NAMALWA (cell line): ENCODE measurements around the gene LRRC74A.

ENCODE experiments used
- DNase-seq: peaks from one replicate; pipeline ENCODE4 v3.0.0-alpha.2; 2015; ENCODE audit warnings: low spot score

Gene LRRC74A

DNA sequence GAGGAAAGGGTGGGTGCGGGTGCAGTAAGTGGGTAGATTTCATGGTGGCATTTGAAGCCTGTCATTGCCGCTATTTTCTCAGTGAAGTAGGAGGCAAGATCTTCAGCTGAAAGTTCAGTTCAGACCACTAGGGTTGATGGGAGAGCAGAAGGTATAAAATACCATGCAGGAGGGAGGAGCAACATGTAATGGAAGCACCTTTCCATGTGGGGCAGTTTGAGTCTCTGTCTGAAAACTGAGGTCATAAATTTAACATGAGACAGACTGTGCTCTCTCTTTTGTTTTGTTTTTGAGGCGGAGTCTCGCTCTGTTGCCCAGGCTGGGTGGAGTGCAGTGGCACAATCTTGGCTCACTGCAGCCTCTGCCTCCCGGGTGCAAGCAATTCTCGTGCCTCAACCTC is 22.7 kb downstream of the LRRC74A start:
- peak; percentile 58 for DNase-seq

GRCh38 chr14:76855066-76855465 is 28.9 kb downstream of the LRRC74A start:
- DNase-seq, result no peak

- no peak for DNase-seq
Measured at GRCh38 chr14:76856769-76857168, 30.6 kb downstream of the LRRC74A start.

DNA sequence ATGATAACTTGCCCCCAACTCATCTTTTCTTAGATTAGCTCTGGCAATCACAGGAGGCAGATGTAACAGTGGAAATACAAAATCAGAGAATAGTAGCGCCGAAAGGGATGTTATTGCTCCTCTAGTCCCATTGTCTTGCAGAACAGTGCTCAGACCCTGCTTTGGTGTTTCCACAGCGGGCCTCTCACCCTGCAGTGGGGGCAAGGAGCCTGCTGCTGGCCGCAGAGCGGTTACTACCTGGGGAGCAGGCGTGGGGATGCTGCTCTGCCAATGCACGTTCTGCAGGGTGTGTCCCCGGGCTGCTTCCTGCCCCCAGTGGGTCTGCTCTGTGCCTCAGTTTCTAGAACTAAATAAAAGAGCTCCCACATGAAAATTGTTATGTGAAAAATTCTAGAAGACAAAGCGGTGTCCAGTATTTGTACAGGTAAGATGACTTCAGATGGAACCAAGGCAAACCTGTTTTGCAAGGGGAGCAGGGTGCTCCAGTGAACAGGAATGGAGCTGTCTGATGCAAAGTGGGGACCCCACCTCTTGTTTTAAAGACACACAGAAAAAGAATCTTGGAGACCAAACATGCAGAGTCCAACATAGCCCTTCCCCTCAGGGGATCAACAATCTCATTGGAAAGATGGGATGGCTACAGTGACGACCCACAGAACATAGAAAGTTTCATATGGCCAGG is 35.5 kb downstream of the LRRC74A start:
- no peak for DNase-seq

DNA sequence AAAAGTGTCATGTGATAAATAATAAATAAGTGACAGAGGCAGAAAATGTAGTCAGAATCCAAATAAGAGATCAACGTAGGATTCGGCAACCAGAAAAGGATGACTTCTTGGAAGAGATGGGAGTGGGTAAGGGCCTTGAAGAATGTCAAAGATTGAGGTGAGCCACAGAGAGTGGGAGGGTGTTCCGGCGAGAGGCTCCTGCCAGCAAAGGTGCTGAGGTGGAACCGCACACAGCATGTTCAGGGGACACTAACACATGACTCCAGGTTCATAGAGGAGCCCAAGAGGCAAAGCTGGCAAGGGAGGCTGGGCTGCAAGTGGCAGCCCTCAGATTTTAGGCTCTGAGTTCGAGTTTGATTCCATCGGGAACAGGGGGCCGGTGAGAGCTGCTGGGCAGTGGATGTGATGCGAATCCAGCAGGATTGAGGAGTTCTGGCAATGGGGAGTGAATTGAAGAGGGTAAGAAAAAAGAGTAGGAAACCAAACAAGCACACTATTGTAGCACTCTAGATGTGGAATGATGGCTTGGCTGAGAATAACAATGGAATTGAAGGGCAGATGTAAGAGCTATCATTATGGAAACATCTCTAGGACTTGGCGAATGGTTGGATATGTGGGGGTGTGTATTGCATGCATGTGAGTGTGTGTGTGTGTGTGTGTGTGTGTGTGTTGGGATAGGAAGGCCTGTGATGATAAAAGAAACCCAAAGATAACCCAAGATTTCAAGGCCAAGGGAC is 36.5 kb downstream of the LRRC74A start:
- DNase-seq, result no peak

DNA sequence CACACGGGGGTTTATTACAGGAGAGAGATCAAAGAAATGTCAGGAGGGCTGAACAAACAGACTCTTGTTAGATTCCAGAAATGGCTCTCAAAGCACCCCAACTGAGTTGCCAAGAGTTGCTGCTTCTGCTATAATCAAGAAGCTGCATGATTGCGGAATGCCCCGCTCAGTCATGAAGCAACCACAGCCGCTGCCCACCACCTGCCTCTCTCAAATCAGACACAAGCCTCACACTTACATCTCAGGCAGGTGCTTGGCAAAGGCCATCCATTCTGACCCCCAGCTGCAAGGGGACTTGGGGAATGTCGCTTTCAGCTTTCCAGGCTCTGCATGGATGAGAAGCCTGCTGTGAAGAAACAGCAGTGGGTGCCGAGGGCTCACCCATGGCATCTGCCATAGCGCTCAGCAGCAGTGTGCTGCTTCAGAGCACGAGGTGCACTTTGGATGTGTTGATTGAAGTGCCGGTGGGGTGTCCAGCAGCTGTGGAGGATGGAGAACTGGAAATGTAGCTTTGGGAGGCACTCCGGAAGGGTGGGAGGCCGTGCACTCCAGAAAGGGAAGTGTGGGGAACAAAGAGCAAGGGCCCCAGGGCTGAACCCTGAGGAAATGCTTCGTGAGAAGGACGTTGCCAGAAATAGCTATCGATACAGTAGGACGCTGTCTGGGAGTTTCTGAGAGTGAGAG is 37.7 kb downstream of the LRRC74A start:
- no peak for DNase-seq

DNA sequence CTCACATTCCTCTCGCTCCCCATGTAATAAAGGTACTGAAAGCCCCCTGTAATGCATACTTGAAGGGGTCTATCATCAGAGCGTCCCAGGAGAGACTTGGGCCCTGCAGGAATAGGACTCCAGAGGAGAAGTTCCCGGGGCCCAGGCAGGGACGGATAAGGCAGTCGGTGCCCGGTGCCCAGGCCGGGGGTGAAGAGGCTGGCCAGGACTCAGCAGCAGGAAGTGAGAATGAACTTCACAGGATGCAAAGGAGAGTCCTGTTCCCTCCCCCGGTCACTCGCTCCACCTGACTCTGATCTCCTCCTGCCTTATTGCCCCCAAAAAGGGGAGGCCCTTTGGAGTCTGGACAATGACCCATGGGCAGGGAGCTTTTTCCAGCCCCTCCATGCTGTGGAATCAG is 40.2 kb downstream of the LRRC74A start:
- no peak for DNase-seq

GRCh38 chr14:76867516-76868453 is 41.6 kb downstream of the LRRC74A start:
- DNase-seq, result no peak

GRCh38 chr14:76868454-76869170 is 42.4 kb downstream of the LRRC74A start:
- no peak for DNase-seq

- DNase-seq, result peak; percentile 60
Measured at GRCh38 chr14:76870166-76870565, 44.0 kb downstream of the LRRC74A start.

DNA sequence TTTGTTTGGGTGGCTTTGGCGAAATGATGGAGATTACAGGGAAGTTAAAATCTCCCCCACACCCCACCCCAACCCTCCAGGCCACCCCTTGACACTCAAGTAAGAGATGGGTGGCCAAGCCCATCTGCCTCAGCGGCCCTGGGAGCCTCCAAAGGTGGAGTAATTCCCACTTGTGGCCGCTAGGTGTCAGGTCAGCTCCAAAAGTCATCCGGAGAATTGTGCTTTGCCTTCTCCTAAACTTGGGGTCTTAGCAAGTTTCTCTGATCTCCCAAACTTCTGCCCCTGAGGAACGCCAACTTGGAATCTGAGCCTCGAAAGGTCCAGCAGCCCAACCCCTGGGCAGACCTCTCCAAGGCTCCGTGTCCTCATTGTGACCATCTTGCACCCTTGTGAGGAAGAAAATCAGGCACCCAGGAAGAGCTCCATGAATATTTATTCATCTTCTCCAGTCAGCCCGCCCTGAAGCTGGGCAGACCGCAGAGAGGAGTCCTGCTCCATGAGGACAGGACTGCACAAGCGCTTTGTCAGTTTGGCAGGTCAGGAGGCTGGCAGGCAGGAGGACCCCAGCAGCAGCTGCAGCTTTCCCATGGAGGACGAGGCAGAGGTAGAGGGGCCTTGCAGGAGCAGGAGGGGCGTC is 46.7 kb downstream of the LRRC74A start:
- peak; percentile 75 for DNase-seq

DNA sequence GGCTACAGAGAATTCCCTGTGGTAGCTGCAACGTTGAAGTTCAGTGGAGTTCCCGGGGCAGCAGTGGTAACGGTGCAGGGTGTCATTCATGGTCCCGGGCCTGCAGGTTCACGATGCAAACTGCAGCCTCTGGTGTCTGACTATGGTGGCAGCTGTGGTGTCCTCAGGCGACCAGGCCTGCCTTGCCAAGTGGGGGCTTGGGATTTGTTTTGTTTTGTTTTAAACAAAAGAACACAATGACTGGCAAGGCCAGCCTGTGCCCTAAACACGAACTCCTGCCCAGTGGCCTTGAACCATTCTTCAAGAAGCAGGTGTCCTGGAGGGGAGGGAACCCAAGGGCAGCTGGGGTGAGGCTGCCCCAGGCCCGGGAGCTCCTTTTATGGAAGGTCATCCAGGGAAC is 48.5 kb downstream of the LRRC74A start:
- DNase-seq, result no peak

DNA sequence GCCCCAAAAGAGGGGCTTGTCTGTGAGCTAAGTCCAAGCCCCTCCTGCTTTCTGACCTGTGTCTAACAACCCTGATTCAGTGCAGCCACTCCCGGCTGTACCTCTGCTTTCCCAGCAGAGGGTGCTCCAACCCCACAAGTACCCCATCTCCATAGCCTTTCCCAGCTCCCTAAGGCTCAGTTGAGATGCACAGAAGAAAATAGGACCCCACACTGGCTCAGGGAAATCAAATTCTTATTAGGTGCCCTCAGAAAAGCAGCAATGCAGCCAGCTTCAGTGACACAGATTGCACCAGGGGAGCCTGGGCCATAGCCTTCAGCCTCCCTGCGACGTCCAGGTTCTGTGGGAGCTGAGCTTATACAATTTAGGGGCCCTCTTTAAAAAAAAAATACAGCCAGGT is 49.9 kb downstream of the LRRC74A start:
- peak; percentile 46 for DNase-seq

DNA sequence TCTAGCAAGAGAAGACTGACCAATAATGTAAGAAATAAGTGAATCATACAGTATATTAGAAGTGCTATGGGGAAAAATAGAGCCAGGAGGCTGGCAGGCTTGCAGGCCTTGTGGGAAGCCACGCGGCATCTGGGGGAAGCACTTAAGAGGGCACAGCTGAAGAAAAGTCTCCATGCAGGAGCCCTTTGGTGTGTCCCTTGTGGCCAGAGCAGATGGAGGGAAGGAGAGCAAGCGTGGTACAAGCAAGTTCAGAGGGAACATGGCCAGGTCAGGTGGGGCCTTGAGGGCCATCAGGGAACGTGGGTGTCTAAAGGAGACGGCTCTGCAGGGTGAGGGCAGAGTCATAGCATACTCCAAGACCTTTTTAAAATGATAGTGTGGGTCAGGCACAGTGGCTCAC is 51.7 kb downstream of the LRRC74A start:
- DNase-seq, result no peak

- no peak for DNase-seq
Measured at GRCh38 chr14:76880449-76880848, 54.2 kb downstream of the LRRC74A start.

DNA sequence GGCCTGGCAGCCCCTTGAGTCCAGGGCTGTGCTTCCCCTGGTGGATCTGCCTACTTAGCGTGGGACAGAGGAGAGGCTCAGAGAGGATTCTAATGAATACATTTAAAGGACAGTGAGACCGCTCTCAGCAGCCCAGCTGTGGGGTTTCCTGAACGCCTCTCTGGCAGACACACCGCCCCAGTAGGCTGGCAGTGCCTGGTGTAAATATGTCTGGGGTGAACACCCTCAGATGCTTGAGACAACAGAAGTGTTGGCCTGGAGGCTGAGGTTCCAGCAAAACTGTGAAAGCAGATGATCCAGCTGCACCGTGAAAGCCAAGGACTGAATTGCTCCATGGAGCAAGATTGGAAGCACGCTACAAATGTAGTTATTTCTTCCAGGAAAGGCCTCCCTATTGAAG is 55.1 kb downstream of the LRRC74A start:
- DNase-seq, result no peak

DNA sequence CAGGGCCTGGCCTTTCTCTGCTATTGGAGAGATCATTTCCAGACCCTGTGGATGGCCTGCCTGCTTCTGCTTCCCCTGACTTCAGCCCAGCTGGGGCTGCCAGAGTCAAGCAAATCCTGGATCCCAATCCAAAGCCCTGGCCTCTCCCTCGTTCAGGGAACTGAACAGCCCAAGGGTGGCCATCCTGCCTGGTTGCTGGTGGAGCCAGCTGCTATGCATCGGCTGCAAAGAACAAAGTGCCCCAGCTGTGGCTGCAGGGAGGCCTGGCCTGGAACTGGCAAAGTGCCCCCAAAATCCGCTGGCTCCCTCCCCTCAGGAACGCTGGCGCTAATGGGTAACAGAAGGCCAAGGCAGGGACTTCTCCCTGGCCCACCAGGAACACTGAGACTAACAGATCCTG is 56.4 kb downstream of the LRRC74A start:
- no peak for DNase-seq

GRCh38 chr14:76883447-76883846 is 57.2 kb downstream of the LRRC74A start:
- no peak for DNase-seq

DNA sequence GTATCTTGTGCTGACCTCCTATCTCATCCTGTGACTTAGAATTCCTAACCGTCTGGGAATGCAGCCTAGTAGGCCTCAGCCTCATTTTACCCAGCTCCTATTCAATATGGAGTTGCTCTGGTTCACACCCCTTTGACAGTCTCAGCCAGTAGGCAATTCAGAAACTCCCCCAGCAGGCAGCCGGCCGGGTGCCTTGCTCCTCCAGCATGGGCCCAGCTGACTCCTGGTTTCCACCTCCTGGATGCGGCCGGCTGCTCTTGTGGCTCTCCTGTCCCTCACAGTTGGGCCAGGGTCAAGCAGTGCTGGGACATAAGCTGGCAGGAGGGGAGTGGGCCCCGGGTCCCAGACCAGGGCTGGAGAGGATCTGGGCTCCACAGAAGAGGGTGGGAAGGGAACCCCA is 58.2 kb downstream of the LRRC74A start:
- DNase-seq, result no peak

GRCh38 chr14:76884853-76885276 is 58.7 kb downstream of the LRRC74A start:
- no peak for DNase-seq

- no peak for DNase-seq
Measured at GRCh38 chr14:76887191-76887590, 61.0 kb downstream of the LRRC74A start.
